Measurements from ENCODE around the gene RPAP3.

DNA sequence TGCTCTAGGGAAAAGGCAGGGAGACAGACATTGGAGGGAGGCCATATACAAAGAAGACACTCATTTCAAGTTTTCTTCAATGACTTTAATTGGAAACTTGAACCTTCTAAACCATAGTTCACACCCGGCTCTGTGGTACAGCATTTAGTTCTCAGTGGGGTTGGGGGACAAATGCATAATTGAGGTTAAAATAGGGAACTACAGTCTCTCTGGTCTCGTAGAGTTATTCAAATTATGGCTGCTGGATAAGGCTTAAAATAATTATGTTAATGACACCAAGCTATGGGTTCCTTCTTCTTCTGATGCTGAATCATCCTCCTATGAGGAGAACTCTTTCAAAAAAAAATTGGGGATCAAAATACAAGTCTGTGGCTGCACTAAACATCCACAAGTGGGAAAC lies 3.8 kb upstream of the RPAP3 start:
- TF ChIP-seq, protein P1, sequence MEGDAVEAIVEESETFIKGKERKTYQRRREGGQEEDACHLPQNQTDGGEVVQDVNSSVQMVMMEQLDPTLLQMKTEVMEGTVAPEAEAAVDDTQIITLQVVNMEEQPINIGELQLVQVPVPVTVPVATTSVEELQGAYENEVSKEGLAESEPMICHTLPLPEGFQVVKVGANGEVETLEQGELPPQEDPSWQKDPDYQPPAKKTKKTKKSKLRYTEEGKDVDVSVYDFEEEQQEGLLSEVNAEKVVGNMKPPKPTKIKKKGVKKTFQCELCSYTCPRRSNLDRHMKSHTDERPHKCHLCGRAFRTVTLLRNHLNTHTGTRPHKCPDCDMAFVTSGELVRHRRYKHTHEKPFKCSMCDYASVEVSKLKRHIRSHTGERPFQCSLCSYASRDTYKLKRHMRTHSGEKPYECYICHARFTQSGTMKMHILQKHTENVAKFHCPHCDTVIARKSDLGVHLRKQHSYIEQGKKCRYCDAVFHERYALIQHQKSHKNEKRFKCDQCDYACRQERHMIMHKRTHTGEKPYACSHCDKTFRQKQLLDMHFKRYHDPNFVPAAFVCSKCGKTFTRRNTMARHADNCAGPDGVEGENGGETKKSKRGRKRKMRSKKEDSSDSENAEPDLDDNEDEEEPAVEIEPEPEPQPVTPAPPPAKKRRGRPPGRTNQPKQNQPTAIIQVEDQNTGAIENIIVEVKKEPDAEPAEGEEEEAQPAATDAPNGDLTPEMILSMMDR (IDR thresholded peaks at IDR 0.05; ENCODE audit: poor library complexity, severe bottlenecking) = no peak
- TF ChIP-seq EP300 (conservative IDR thresholded peaks at IDR 0.05; ENCODE audit: poor library complexity, severe bottlenecking) = no peak
- TF ChIP-seq SMC3 (conservative IDR thresholded peaks at IDR 0.05; ENCODE audit: poor library complexity) = no peak
- TF ChIP-seq EZH2 (IDR thresholded peaks at IDR 0.05; ENCODE audit: borderline replicate concordance, insufficient read depth, low read length, poor library complexity, severe bottlenecking) = no peak
- no peak for TF ChIP-seq POLR2AphosphoS5 (IDR thresholded peaks at IDR 0.05)
- no peak for TF ChIP-seq TAF1 (IDR thresholded peaks at IDR 0.05; ENCODE audit: low read depth)
- no peak for TF ChIP-seq MXI1 (conservative IDR thresholded peaks at IDR 0.05; ENCODE audit: poor library complexity, severe bottlenecking)
